HepG2 (cell line): ENCODE data around the gene GLRX5. TPM values are rescaled to one million over a fixed set of nuclear protein-coding genes. Genes with fewer than 3 reads are reported as not detected.

Experiments used
- ERF ChIP-seq: IDR thresholded peaks from 2 replicates; pipeline ENCODE4 v1.6.1; 2018; ENCODE audit warnings: missing biosample characterization, missing genetic modification reagents
- GPN1 ChIP-seq: sonication (generic); formaldehyde crosslinking; IDR thresholded peaks from 2 replicates; pipeline ENCODE4 v1.5.1; 2020; ENCODE audit warnings: missing genetic modification reagents, borderline replicate concordance
- HOXD1 ChIP-seq: sonication (generic); formaldehyde crosslinking; IDR thresholded peaks from 2 replicates; pipeline ENCODE4 v1.5.0; 2020; ENCODE audit warnings: missing genetic modification reagents
- KDM3A ChIP-seq: IDR thresholded peaks from 2 replicates; pipeline ENCODE4 v1.6.1; 2018; ENCODE audit warnings: low read depth, missing compliant biosample characterization
- NAIF1 ChIP-seq: sonication (generic); formaldehyde crosslinking; IDR thresholded peaks from 2 replicates; pipeline ENCODE4 v1.5.0; 2020; ENCODE audit warnings: mild to moderate bottlenecking, missing genetic modification reagents, borderline replicate concordance
- NR0B2 ChIP-seq: sonication (generic); formaldehyde crosslinking; IDR thresholded peaks from 2 replicates; pipeline ENCODE4 v1.4.0; 2020; ENCODE audit warnings: mild to moderate bottlenecking, missing genetic modification reagents
- NR2F6 ChIP-seq, 2 experiments: IDR thresholded peaks; 2 replicates each; pipeline ENCODE4 v1.6.1; 2016; ENCODE audit warnings: antibody characterized with exemption in 1 of 2, mild to moderate bottlenecking in 1 of 2
- PRDM10 ChIP-seq: sonication (generic); formaldehyde crosslinking; IDR thresholded peaks from 2 replicates; pipeline ENCODE4 v1.4.0; 2020; ENCODE audit warnings: low read depth, missing genetic modification reagents
- RBM39 ChIP-seq: fragments of 200-400 bp; formaldehyde crosslinking; IDR thresholded peaks from one replicate; pipeline ENCODE4 v1.6.1; 2018; ENCODE audit warnings: antibody characterized with exemption, mild to moderate bottlenecking, low read depth, low read length; ENCODE audit not compliant: poor library complexity, severe bottlenecking
- SRSF4 ChIP-seq: fragments of 200-400 bp; formaldehyde crosslinking; IDR thresholded peaks from one replicate; pipeline ENCODE4 v1.6.1; 2018; ENCODE audit warnings: mild to moderate bottlenecking, low read depth, low read length, moderate library complexity; ENCODE audit not compliant: poor library complexity, severe bottlenecking
- TFDP1 ChIP-seq: IDR thresholded peaks from 2 replicates; pipeline ENCODE4 v1.6.1; 2016; ENCODE audit warnings: missing compliant biosample characterization, missing genetic modification reagents, borderline replicate concordance
- TOPORS ChIP-seq: sonication (generic); formaldehyde crosslinking; IDR thresholded peaks from 2 replicates; pipeline ENCODE4 v1.8.0; 2023; ENCODE audit warnings: mild to moderate bottlenecking, missing genetic modification reagents
- ZFP90 ChIP-seq: sonication (generic); formaldehyde crosslinking; IDR thresholded peaks from 2 replicates; pipeline ENCODE4 v1.8.0; 2022; ENCODE audit warnings: missing genetic modification reagents, mild to moderate bottlenecking, inconsistent platforms, borderline replicate concordance
- ZNF275 ChIP-seq: sonication (generic); formaldehyde crosslinking; IDR thresholded peaks from 2 replicates; pipeline ENCODE4 v1.8.0; 2022; ENCODE audit warnings: missing genetic modification reagents, mild to moderate bottlenecking, inconsistent platforms, borderline replicate concordance
- ZNF317 ChIP-seq: sonication (generic); formaldehyde crosslinking; IDR thresholded peaks from 2 replicates; pipeline ENCODE4 v1.5.0; 2020; ENCODE audit warnings: mild to moderate bottlenecking, missing genetic modification reagents
- ZNF326 ChIP-seq: sonication (generic); formaldehyde crosslinking; IDR thresholded peaks from 2 replicates; pipeline ENCODE4 v1.4.0; 2020; ENCODE audit warnings: missing genetic modification reagents, borderline replicate concordance
- ZNF546 ChIP-seq: sonication (generic); formaldehyde crosslinking; conservative IDR thresholded peaks from 2 replicates; pipeline ENCODE4 v1.8.1; 2023; ENCODE audit warnings: mild to moderate bottlenecking, missing genetic modification reagents
- ZNF615 ChIP-seq: sonication (generic); formaldehyde crosslinking; IDR thresholded peaks from 2 replicates; pipeline ENCODE4 v1.5.0; 2020; ENCODE audit warnings: mild to moderate bottlenecking, missing genetic modification reagents, borderline replicate concordance
- ZNF800 ChIP-seq: sonication (generic); formaldehyde crosslinking; IDR thresholded peaks from 2 replicates; pipeline ENCODE4 v1.4.0; 2020; ENCODE audit warnings: missing genetic modification reagents
- ZSCAN29 ChIP-seq: sonication (generic); formaldehyde crosslinking; conservative IDR thresholded peaks from 2 replicates; pipeline ENCODE4 v1.4.0; 2020; ENCODE audit warnings: mild to moderate bottlenecking, missing genetic modification reagents
- polyA plus RNA-seq, 8 experiments: library from polyadenylated mRNA; depleted of rRNA in 3 of 8; stranded (reverse) in 7 of 8; unstranded in 1 of 8; fragments of >200 nt; fragmentation: Illumina TruSeq in 4 of 8; extraction: Trizol in 4 of 8; gene quantifications; 2 replicates each; pipeline versions ENCODE4 v1.2.1 to v1.2.3, GENCODE V29; 2011 to 2016; ENCODE audit warnings: low read depth in 4 of 8, missing spikeins in 1 of 8, mixed read lengths in 1 of 8; ENCODE audit not compliant: insufficient read depth in 1 of 8
- total RNA-seq, 5 experiments: library from RNA; depleted of rRNA; stranded (reverse); fragments of >200 nt; fragmentation: Illumina TruSeq; extraction: Trizol; gene quantifications; 2 replicates each; pipeline ENCODE4 v1.2.3, GENCODE V29; 2016; ENCODE audit warnings: low read depth in 1 of 5

Gene GLRX5
- total and polyA plus RNA-seq, 2 of the 13 experiments (the other 11 are each of a cell fraction or from before 2014, with no cell fraction given), result 122 to 146 TPM

- no peak for TF ChIP-seq ZNF275 (CRISPR knock-in tag)
- peak; percentile 60 for TF ChIP-seq NR2F6 (IDR thresholded peaks at IDR 0.05)
- peak; percentile 79 for TF ChIP-seq NR2F6 (CRISPR knock-in tag; IDR thresholded peaks at IDR 0.05)
- no peak for TF ChIP-seq ZFP90 (CRISPR knock-in tag)
- no peak for TF ChIP-seq ZNF326 (CRISPR knock-in tag)
- peak; percentile 48; the same call in 1 of the 2 replicates for TF ChIP-seq ERF (CRISPR knock-in tag)
- TF ChIP-seq ZNF546 (CRISPR knock-in tag), result no peak
- no peak for TF ChIP-seq GPN1 (CRISPR knock-in tag)
- no peak for TF ChIP-seq TOPORS (CRISPR knock-in tag)
- TF ChIP-seq TFDP1, result peak; percentile 16; the same call in 1 of the 2 replicates
- no peak for TF ChIP-seq ZNF615
- TF ChIP-seq NR0B2, result no peak
- peak; percentile 62; the same call in 1 of the 2 replicates for TF ChIP-seq PRDM10 (CRISPR knock-in tag)
- no peak for TF ChIP-seq SRSF4
- 0 out of 2 replicates have a peak, but pooled peaks have one; percentile 74 for TF ChIP-seq NAIF1 (CRISPR knock-in tag)
- TF ChIP-seq RBM39, result no peak
- no peak for TF ChIP-seq HOXD1 (CRISPR knock-in tag)
- TF ChIP-seq ZSCAN29 (CRISPR knock-in tag), result no peak; the same call in 1 of the 2 replicates
- no peak for TF ChIP-seq ZNF800 (CRISPR knock-in tag)
- TF ChIP-seq KDM3A (CRISPR knock-in tag), result no peak; the same call in 1 of the 2 replicates
- TF ChIP-seq ZNF317 (CRISPR knock-in tag), result peak; percentile 64
Measured at GRCh38 chr14:95537298-95538089, 2.6 kb downstream of the GLRX5 start (continued).
